ENCODE results near the gene MAPK10. TPM values are rescaled to one million over a fixed set of nuclear protein-coding genes. Genes with fewer than 3 reads are reported as not detected.

MAPK10 gene
- polyA plus RNA-seq, 1 donor (not counting 4 experiments of a cell fraction or from before 2014, with no cell fraction given): 8.2 TPM

DNA sequence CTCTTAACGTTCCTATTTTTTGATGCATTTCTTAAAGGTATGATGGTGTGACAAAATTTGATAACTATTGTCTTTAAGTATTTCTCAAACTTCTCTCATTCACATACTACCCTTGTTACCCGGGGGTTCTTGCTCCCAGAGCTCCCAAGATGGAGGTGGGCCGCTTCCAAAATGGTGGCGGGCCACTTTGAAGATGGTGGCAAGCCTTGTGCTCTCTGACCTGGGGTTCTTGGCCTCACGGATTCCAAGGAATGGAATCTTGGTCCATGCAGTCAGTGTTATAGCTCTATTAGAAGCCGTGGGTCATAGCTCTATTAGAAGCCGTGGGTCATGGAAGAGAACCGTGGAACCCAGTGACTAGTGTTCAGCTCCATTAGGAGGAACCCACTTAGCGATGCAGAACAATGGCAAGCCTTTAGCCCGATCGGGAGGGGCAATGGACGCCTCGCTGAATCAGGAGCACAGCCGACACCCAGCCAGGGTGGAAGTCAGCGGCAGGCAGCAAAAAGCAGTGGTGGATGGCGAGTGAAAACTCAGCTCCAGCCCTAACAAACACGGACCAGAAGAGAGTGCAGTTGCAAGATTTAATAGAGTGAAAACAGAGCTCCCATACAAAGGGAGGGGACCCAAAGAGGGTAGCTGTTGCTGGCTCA lies 403.4 kb downstream of the MAPK10 start:
- Histone ChIP-seq H3K4me1 (ENCODE audit: control insufficient read depth, extremely low read depth, insufficient read depth, low read length) (peaks cover 6% of the 10 kb centered on the region), H4K20me1 (ENCODE audit: control insufficient read depth, extremely low read depth, insufficient read depth, low read length) (no peaks in the 10 kb centered on the region), H3K79me2 (ENCODE audit: control insufficient read depth, insufficient read depth, low read length) (no peaks in the 10 kb centered on the region), H3K4me2 (ENCODE audit: control insufficient read depth, extremely low read depth, insufficient read depth, low read depth, low read length) (no peak overlapping the region), H3K9me3 (ENCODE audit: control insufficient read depth, low read depth, low read length) (no peaks in the 10 kb centered on the region), H3K36me3 (ENCODE audit: control insufficient read depth in 2 of 2, extremely low read depth in 1 of 2, insufficient read depth in 2 of 2, low read length in 2 of 2) (no peaks in the 10 kb centered on the region), H3K9ac (ENCODE audit: control insufficient read depth, extremely low read depth, insufficient read depth, low read length) (no peak overlapping the region), H2AFZ (ENCODE audit: control insufficient read depth, low read length) (no peak overlapping the region), H3K27ac (ENCODE audit: control insufficient read depth, insufficient read depth, low read length) (no peak overlapping the region), H3K9me1 (ENCODE audit: control insufficient read depth, extremely low read depth, insufficient read depth, low read length) (no peaks in the 10 kb centered on the region), H3K4me3 (ENCODE audit: control insufficient read depth in 2 of 3, extremely low read depth in 1 of 3, insufficient read depth in 2 of 3, low read depth in 1 of 3, low read length in 3 of 3) (no peak overlapping the region), H3K27me3 (ENCODE audit: control insufficient read depth, extremely low read depth, insufficient read depth, low read length) (no peaks in the 10 kb centered on the region)
- TF ChIP-seq EZH2 (IDR thresholded peaks at IDR 0.05; ENCODE audit: low read length) (no peak), CTCF (optimal IDR thresholded peaks at IDR 0.05 in 1 of 3, IDR thresholded peaks at IDR 0.05 in 1 of 3, conservative IDR thresholded peaks at IDR 0.05 in 1 of 3; ENCODE audit: extremely low read depth in 1 of 3, insufficient read depth in 2 of 3, low read length in 3 of 3) (no peak)
- DNase-seq (ENCODE audit: low read depth, low spot score) (no peak), FAIRE-seq (no peak)
- dilution Hi-C loops (cut with MboI; ENCODE audit: extremely low pct_ligation_motif_present, low sequenced_read_pairs): no loop called here

- no peak for TF ChIP-seq CTCF (optimal IDR thresholded peaks at IDR 0.05 in 1 of 3, IDR thresholded peaks at IDR 0.05 in 1 of 3, conservative IDR thresholded peaks at IDR 0.05 in 1 of 3; ENCODE audit: extremely low read depth in 1 of 3, insufficient read depth in 2 of 3, low read length in 3 of 3)
- TF ChIP-seq EZH2 (IDR thresholded peaks at IDR 0.05; ENCODE audit: low read length): no peak
- DNase-seq (ENCODE audit: low read depth, low spot score) (no peak), FAIRE-seq (no peak)
- Histone ChIP-seq H3K9me1 (ENCODE audit: control insufficient read depth, extremely low read depth, insufficient read depth, low read length) (no peaks in the 10 kb centered on the region), H3K36me3 (ENCODE audit: control insufficient read depth in 2 of 2, extremely low read depth in 1 of 2, insufficient read depth in 2 of 2, low read length in 2 of 2) (no peaks in the 10 kb centered on the region), H3K79me2 (ENCODE audit: control insufficient read depth, insufficient read depth, low read length) (no peaks in the 10 kb centered on the region), H3K4me1 (ENCODE audit: control insufficient read depth, extremely low read depth, insufficient read depth, low read length) (peaks cover 6% of the 10 kb centered on the region), H3K27ac (ENCODE audit: control insufficient read depth, insufficient read depth, low read length) (no peak overlapping the region), H3K9ac (ENCODE audit: control insufficient read depth, extremely low read depth, insufficient read depth, low read length) (no peak overlapping the region), H4K20me1 (ENCODE audit: control insufficient read depth, extremely low read depth, insufficient read depth, low read length) (no peaks in the 10 kb centered on the region), H3K9me3 (ENCODE audit: control insufficient read depth, low read depth, low read length) (no peaks in the 10 kb centered on the region), H3K27me3 (ENCODE audit: control insufficient read depth, extremely low read depth, insufficient read depth, low read length) (no peaks in the 10 kb centered on the region), H3K4me2 (ENCODE audit: control insufficient read depth, extremely low read depth, insufficient read depth, low read depth, low read length) (no peak overlapping the region), H2AFZ (ENCODE audit: control insufficient read depth, low read length) (no peak overlapping the region), H3K4me3 (ENCODE audit: control insufficient read depth in 2 of 3, extremely low read depth in 1 of 3, insufficient read depth in 2 of 3, low read depth in 1 of 3, low read length in 3 of 3) (no peak overlapping the region)
- dilution Hi-C loops (cut with MboI; ENCODE audit: extremely low pct_ligation_motif_present, low sequenced_read_pairs): no loop called here
Measured at GRCh38 chr4:85955620-85956292, 404.1 kb downstream of the MAPK10 start.

Data from keratinocyte (primary cell).